AG04450 (cell line): ENCODE results near the gene RADIL. TPM values are rescaled to one million over a fixed set of nuclear protein-coding genes. Genes with fewer than 3 reads are reported as not detected.

Experiments
- CTCF ChIA-PET: fragments of 300-600, 350-600 bp; formaldehyde crosslinking; extraction: SDS; loops from one replicate; lab custom pipeline; 2022; ENCODE audit warnings: antibody characterized with exemption, inconsistent platforms; lab: Charles Lee
- POLR2A ChIA-PET: fragments of 350-600 bp; formaldehyde crosslinking; extraction: SDS; loops from one replicate; lab custom pipeline; 2021; ENCODE audit warnings: antibody characterized with exemption, inconsistent platforms; lab: Yijun Ruan, JAX
- DNase-seq: peaks from one replicate; pipeline ENCODE4 v3.0.0-alpha.2; 2011; ENCODE audit warnings: low read depth, low spot score
- H3K27ac ChIP-seq: one replicate; pipeline ENCODE4 v1.5.1; 2012; ENCODE audit warnings: low read depth, low read length, control low read depth
- H3K27me3 ChIP-seq: one replicate; pipeline ENCODE4 v1.6.0; 2012; ENCODE audit warnings: low read length; ENCODE audit not compliant: control insufficient read depth, insufficient read depth
- H3K4me3 ChIP-seq: 2 replicates; pipeline ENCODE4 v1.5.1; 2011; ENCODE audit warnings: mild to moderate bottlenecking, low read depth, low read length, control low read depth
- H3K9me3 ChIP-seq: 2 replicates; pipeline ENCODE4 v1.5.1; 2012; ENCODE audit warnings: low read length; ENCODE audit not compliant: control insufficient read depth, insufficient read depth
- polyA plus RNA-seq: library from polyadenylated mRNA; depleted of rRNA; stranded (reverse); fragments of >200 nt; gene quantifications from 2 replicates; pipeline ENCODE4 v1.2.3, GENCODE V29; 2011
- TF ChIP-seq, protein P1 (sequence below): IDR thresholded peaks from 2 replicates; pipeline ENCODE4 v1.5.1; 2011; ENCODE audit warnings: low read depth, low read length, control low read depth, inconsistent platforms

RADIL gene
- polyA plus RNA-seq, 1 experiment = 0.07 TPM

DNA sequence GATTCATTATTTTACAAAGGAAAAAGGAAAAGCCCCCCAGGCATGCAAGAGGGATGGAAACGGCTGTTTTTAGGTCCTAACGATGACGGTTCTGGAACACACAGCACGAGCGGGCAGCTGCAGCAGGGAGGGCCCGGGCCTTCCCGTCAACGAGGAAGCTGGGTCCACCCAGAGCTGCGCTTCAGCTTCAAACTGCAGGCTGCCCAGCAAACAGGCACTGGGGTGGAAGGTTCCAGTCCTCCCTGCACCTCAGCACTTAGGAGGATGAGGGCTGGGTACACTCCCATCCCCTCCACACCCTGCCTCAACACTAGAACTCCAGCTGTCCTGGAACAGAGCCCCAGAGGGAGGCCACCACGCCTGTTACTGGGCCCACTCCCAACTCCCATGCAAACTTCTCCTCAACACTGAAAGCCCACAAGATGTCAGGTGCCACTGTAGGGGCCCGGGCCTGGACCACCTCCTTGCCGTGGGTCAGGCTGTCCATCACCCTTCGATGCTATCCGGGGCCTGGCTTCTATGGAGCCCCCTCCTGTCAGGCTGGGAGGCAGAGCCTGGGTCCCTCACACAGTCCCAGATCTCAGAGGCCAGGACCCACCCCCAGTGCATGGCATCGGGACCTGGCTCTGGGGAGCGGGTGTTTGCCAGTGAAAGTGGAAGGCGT lies 54.7 kb downstream of the RADIL start:
- no peak for DNase-seq
- Histone ChIP-seq H3K27me3 (peaks cover 2% of the 10 kb centered on the region), H3K4me3 (no peak overlapping the region), H3K27ac (peak overlapping the region; percentile 21), H3K9me3 (no peaks in the 10 kb centered on the region; the same call in 1 of the 2 replicates)
- ChIA-PET POLR2A (interaction anchor here (0.5 kb wide), 1 partner anchor 124 kb away, joined by 3 read pairs; no protein-coding TSS in a partner anchor), CTCF (interaction anchor here (0.6 to 1.3 kb wide), 2 partner anchors 52 to 257 kb away, joined by 4 to 5 read pairs; no protein-coding TSS in a partner anchor)
- TF ChIP-seq, protein P1, sequence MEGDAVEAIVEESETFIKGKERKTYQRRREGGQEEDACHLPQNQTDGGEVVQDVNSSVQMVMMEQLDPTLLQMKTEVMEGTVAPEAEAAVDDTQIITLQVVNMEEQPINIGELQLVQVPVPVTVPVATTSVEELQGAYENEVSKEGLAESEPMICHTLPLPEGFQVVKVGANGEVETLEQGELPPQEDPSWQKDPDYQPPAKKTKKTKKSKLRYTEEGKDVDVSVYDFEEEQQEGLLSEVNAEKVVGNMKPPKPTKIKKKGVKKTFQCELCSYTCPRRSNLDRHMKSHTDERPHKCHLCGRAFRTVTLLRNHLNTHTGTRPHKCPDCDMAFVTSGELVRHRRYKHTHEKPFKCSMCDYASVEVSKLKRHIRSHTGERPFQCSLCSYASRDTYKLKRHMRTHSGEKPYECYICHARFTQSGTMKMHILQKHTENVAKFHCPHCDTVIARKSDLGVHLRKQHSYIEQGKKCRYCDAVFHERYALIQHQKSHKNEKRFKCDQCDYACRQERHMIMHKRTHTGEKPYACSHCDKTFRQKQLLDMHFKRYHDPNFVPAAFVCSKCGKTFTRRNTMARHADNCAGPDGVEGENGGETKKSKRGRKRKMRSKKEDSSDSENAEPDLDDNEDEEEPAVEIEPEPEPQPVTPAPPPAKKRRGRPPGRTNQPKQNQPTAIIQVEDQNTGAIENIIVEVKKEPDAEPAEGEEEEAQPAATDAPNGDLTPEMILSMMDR = no peak

DNA sequence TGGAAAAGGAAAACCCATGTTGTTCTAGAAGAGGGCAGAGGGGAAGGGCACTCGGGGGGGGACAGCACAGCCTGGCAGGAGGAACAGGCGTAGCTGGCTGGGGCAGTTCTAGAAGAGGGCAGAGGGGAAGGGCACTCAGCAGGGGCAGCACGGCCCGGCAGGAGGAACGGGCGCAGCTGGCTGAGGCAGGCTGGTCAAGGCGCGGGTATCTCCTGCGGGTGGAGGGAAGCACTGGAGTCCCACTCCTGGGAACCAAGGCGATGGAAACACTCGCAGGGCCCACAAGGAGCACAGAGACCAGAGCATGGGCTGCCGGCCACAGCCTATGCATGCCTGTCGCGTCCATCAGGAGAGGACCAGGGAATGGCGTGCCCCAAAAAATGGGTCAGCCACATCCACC lies 58.4 kb downstream of the RADIL start:
- H3K27me3 ChIP-seq = peaks cover 4% of the 10 kb centered on the region
- H3K9me3 ChIP-seq = no peaks in the 10 kb centered on the region; the same call in 1 of the 2 replicates
- no peak overlapping the region for H3K4me3 ChIP-seq
- TF ChIP-seq, protein P1 = no peak
- no peak for DNase-seq
- POLR2A ChIA-PET = no interaction called here
- CTCF ChIA-PET = interaction anchor here (1.1 kb wide), 1 partner anchor 59 kb away, joined by 3 read pairs; the partner anchor contains the start of gene RADIL
- no peak overlapping the region for H3K27ac ChIP-seq

DNA sequence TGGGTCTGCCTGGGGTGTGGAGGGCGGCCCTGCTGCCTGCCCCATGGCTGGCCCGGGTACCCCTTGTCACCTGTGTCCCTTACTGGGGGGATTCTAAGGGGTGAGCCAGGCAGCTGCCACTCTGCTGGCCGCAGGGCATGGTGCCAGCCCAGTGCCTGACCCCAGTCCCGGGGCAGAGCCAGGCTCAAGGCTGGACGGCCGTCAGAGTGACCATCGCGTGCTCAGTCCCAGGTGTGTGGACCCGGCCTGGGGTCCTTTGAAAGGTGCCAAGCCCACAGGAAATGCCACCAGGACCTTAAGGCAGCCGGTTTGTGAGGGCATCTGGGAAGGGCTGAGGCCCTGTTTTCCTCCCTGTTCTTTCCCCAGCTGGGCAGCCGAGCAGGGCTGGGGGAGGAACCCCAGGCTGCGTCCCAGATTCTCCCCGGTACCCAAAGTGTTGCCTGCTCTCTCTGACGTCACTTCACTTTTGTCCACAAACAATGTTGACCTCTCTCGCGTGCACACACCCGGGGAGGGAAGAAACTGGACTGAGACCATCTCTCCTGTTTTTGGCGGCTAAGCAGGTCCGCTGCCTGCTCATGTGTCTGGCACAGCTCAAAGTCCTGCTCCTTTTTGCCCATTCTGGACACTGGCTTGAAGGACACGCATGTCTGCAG lies 59.3 kb downstream of the RADIL start:
- H3K4me3 ChIP-seq = no peak overlapping the region
- H3K9me3 ChIP-seq = no peaks in the 10 kb centered on the region; the same call in 1 of the 2 replicates
- TF ChIP-seq, protein P1 = no peak
- DNase-seq = no peak
- CTCF ChIA-PET = interaction anchor here (0.5 to 1.1 kb wide), 2 partner anchors 59 to 263 kb away, joined by 3 read pairs; partner anchors contain the start of gene RADIL
- peaks cover 10% of the 10 kb centered on the region for H3K27me3 ChIP-seq
- POLR2A ChIA-PET = no interaction called here
- no peak overlapping the region for H3K27ac ChIP-seq

DNA sequence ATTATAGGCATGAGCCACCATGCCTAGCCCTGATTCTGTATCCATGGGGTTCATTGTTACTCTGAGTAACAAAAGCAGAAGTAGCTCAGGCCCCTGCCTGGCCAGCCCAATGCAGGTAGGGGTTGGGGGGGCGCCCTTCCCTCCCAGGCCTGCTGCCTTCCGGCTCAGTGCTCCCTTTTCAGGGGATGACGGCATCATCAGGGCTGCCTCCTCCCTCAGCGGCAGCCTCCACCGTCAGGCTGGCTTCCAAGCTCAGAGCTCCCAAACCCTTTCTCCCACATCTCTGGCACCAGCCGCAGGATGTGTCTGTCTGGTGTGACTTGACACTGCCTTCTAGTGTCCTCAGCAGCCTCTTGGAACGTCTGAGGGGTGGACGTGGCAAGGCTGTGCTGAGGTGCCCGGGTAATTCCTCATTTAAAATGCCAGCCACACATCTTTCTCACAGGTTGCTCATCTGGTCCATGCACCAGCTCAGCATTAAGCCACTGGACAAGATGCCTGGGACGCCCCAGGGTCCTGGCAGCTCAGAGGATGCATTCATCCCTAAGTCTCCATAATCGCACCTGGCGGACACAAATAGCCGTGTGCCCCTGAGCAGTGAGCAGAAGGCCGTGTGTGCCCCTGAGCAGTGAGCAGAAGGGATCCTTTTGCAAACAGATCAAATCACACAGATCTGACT lies 59.9 kb downstream of the RADIL start:
- no peak for DNase-seq
- Histone ChIP-seq H3K4me3 (no peak overlapping the region), H3K27me3 (peaks cover 10% of the 10 kb centered on the region), H3K9me3 (no peaks in the 10 kb centered on the region; the same call in 1 of the 2 replicates), H3K27ac (no peak overlapping the region)
- TF ChIP-seq, protein P1 = no peak
- POLR2A ChIA-PET = no interaction called here
- CTCF ChIA-PET = interaction anchor here (0.5 kb wide), 1 partner anchor 119 kb away, joined by 3 read pairs; no protein-coding TSS in a partner anchor
